Neural cell (in vitro differentiated cells): ENCODE data around the gene ZNF223. TPM values are rescaled to one million over a fixed set of nuclear protein-coding genes. Genes with fewer than 3 reads are reported as not detected.

Experiments used
- H2AFZ ChIP-seq: fragments of 200-600, 300-800 bp; sonication (generic), shearing (Covaris generic); 2 replicates; pipeline ENCODE4 v1.6.0; 2014; ENCODE audit warnings: low read depth, mild to moderate bottlenecking, antibody characterized with exemption, low read length, moderate library complexity
- H3F3A ChIP-seq: fragments of 200-600 bp; shearing (Covaris generic); 2 replicates; pipeline ENCODE4 v1.6.1; 2016; ENCODE audit warnings: mild to moderate bottlenecking, moderate library complexity, mixed read lengths, antibody characterized with exemption, low read length; ENCODE audit not compliant: insufficient read depth, poor library complexity, severe bottlenecking
- H3K27ac ChIP-seq: fragments of 200-600, 300-800 bp; sonication (generic), shearing (Covaris generic); 2 replicates; pipeline ENCODE4 v1.5.1; 2014; ENCODE audit warnings: mild to moderate bottlenecking, low read length, moderate library complexity
- H3K27me3 ChIP-seq: fragments of 300-800, 200-600 bp; sonication (generic), shearing (Covaris generic); 2 replicates; pipeline ENCODE4 v1.6.0; 2014; ENCODE audit warnings: mild to moderate bottlenecking, low read depth, low read length, moderate library complexity; ENCODE audit not compliant: insufficient read depth
- H3K36me3 ChIP-seq: fragments of 300-800, 200-600 bp; sonication (generic), shearing (Covaris generic); 2 replicates; pipeline ENCODE4 v1.5.1; 2014; ENCODE audit warnings: mild to moderate bottlenecking, antibody characterized with exemption, low read length, moderate library complexity; ENCODE audit not compliant: insufficient read depth
- H3K4me2 ChIP-seq: fragments of 300-800, 200-600 bp; sonication (generic), shearing (Covaris generic); 2 replicates; pipeline ENCODE4 v1.6.0; 2014; ENCODE audit warnings: mild to moderate bottlenecking, low read length
- H3K4me3 ChIP-seq: fragments of 300-800, 200-600 bp; sonication (generic), shearing (Covaris generic); 2 replicates; pipeline ENCODE4 v1.5.1; 2014; ENCODE audit warnings: mild to moderate bottlenecking, low read length, moderate library complexity
- H3K79me2 ChIP-seq: fragments of 200-600 bp; shearing (Covaris generic); replicated peaks from 2 replicates; pipeline ENCODE4 v1.6.0; 2014; ENCODE audit warnings: mild to moderate bottlenecking, low read length, moderate library complexity; ENCODE audit not compliant: insufficient read depth
- H3K9ac ChIP-seq: fragments of 300-800, 200-600 bp; sonication (generic), shearing (Covaris generic); 2 replicates; pipeline ENCODE4 v1.6.1; 2016; ENCODE audit warnings: mild to moderate bottlenecking, low read length, mixed read lengths
- H3K9me2 ChIP-seq: fragments of 200-600 bp; shearing (Covaris generic); 2 replicates; pipeline ENCODE4 v1.6.1; 2016; ENCODE audit warnings: mild to moderate bottlenecking, low read length, mixed read lengths; ENCODE audit not compliant: insufficient read depth
- H3K9me3 ChIP-seq: fragments of 200-600, 300-800 bp; sonication (generic), shearing (Covaris generic); 2 replicates; pipeline ENCODE4 v1.6.1; 2016; ENCODE audit warnings: mild to moderate bottlenecking, mixed run types, low read length, moderate library complexity, mixed read lengths
- H4K20me1 ChIP-seq: fragments of 200-600 bp; shearing (Covaris generic); 2 replicates; pipeline ENCODE4 v1.6.1; 2016; ENCODE audit warnings: mild to moderate bottlenecking, mixed run types; ENCODE audit not compliant: insufficient read depth
- EP300 ChIP-seq: fragments of 450-650 bp; conservative IDR thresholded peaks from 2 replicates; pipeline ENCODE4 v1.6.1; 2014; ENCODE audit warnings: antibody characterized with exemption, mild to moderate bottlenecking, moderate library complexity; ENCODE audit not compliant: poor library complexity, severe bottlenecking
- EZH2 ChIP-seq: fragments of 200-600, 300-800 bp; shearing (Covaris generic), sonication (generic); IDR thresholded peaks from 2 replicates; pipeline ENCODE4 v1.6.1; 2014; ENCODE audit warnings: antibody characterized with exemption, low read length, borderline replicate concordance, mild to moderate bottlenecking; ENCODE audit not compliant: insufficient read depth, poor library complexity, severe bottlenecking
- MXI1 ChIP-seq: fragments of 450-650 bp; conservative IDR thresholded peaks from 2 replicates; pipeline ENCODE4 v1.6.1; 2014; ENCODE audit warnings: antibody characterized with exemption, mild to moderate bottlenecking; ENCODE audit not compliant: poor library complexity, severe bottlenecking
- POLR2AphosphoS5 ChIP-seq: IDR thresholded peaks from 2 replicates; pipeline ENCODE4 v1.6.1; 2012
- RAD21 ChIP-seq: fragments of 450-650 bp; conservative IDR thresholded peaks from 2 replicates; pipeline ENCODE4 v1.6.1; 2014; ENCODE audit warnings: antibody characterized with exemption, mild to moderate bottlenecking, moderate library complexity
- SMC3 ChIP-seq: fragments of 450-650 bp; conservative IDR thresholded peaks from 2 replicates; pipeline ENCODE4 v1.6.1; 2014; ENCODE audit warnings: antibody characterized with exemption, mild to moderate bottlenecking, moderate library complexity; ENCODE audit not compliant: poor library complexity
- TAF1 ChIP-seq: IDR thresholded peaks from 2 replicates; pipeline ENCODE4 v1.6.1; 2012; ENCODE audit warnings: low read depth
- polyA plus RNA-seq: library from polyadenylated mRNA; depleted of rRNA; stranded (reverse); fragments of >200 nt; gene quantifications from 2 replicates; pipeline ENCODE4 v1.2.3, GENCODE V29; 2014
- TF ChIP-seq, protein P1 (sequence below): IDR thresholded peaks from 2 replicates; pipeline ENCODE4 v1.6.1; 2012; ENCODE audit warnings: borderline replicate concordance
- TF ChIP-seq, protein P2 (sequence below): fragments of 450-650 bp; IDR thresholded peaks from 2 replicates; pipeline ENCODE4 v1.5.1; 2014; ENCODE audit warnings: antibody characterized with exemption, mild to moderate bottlenecking, moderate library complexity; ENCODE audit not compliant: poor library complexity, severe bottlenecking

The ZNF223 gene
- polyA plus RNA-seq, 1 donor from 2014 or later = 22.7 TPM

DNA sequence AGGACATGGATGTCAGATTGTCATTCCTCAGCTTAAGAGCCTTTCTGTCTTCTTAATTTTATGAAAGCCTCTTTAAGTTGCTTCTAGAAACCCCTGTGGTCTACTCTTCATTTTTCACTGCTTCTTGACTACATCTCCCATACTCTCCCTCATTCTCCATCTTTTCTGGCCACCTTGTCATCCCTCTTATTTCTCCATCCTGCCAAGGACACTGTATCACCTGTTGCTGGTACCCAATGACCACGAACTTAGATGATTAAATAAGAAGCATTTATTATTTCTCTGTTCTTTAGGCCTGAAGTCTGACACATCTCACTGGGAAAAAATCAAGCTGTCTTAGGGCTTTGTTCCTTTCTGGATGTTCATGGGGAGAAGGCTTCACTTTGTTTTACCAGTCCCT is 9.2 kb downstream of the ZNF223 start:
- Histone ChIP-seq H3K27me3 (no peaks in the 10 kb centered on the region), H3K36me3 (peaks cover 27% of the 10 kb centered on the region), H3K9ac (no peak overlapping the region)

DNA sequence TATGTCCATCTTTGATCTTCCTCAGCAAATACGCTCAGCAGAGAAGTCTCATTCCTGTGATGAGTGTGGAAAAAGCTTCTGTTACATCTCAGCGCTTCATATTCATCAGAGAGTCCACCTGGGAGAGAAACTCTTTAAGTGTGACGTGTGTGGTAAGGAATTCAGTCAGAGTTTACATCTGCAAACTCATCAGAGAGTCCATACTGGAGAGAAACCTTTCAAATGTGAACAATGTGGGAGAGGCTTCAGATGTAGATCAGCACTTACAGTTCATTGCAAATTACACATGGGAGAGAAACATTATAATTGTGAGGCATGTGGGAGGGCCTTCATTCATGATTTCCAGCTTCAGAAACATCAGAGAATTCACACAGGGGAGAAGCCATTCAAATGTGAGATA is 14.5 kb downstream of the ZNF223 start:
- Histone ChIP-seq H3K9me3 (peaks cover 8% of the 10 kb centered on the region), H3K4me3 (no peak overlapping the region), H3K27ac (no peak overlapping the region), H3K36me3 (peaks cover 38% of the 10 kb centered on the region), H3K27me3 (no peaks in the 10 kb centered on the region), H3K4me2 (no peak overlapping the region), H3K79me2 (no peaks in the 10 kb centered on the region), H3K9me2 (no peaks in the 10 kb centered on the region), H2AFZ (no peak overlapping the region), H3K9ac (no peak overlapping the region), H4K20me1 (no peaks in the 10 kb centered on the region), H3F3A (no peaks in the 10 kb centered on the region)
- TF ChIP-seq POLR2AphosphoS5 = no peak
- TF ChIP-seq, protein P1, sequence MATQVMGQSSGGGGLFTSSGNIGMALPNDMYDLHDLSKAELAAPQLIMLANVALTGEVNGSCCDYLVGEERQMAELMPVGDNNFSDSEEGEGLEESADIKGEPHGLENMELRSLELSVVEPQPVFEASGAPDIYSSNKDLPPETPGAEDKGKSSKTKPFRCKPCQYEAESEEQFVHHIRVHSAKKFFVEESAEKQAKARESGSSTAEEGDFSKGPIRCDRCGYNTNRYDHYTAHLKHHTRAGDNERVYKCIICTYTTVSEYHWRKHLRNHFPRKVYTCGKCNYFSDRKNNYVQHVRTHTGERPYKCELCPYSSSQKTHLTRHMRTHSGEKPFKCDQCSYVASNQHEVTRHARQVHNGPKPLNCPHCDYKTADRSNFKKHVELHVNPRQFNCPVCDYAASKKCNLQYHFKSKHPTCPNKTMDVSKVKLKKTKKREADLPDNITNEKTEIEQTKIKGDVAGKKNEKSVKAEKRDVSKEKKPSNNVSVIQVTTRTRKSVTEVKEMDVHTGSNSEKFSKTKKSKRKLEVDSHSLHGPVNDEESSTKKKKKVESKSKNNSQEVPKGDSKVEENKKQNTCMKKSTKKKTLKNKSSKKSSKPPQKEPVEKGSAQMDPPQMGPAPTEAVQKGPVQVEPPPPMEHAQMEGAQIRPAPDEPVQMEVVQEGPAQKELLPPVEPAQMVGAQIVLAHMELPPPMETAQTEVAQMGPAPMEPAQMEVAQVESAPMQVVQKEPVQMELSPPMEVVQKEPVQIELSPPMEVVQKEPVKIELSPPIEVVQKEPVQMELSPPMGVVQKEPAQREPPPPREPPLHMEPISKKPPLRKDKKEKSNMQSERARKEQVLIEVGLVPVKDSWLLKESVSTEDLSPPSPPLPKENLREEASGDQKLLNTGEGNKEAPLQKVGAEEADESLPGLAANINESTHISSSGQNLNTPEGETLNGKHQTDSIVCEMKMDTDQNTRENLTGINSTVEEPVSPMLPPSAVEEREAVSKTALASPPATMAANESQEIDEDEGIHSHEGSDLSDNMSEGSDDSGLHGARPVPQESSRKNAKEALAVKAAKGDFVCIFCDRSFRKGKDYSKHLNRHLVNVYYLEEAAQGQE = no peak
- TF ChIP-seq EP300 = no peak
- TF ChIP-seq EZH2 = no peak
- no peak for TF ChIP-seq RAD21

More for the DNA sequence above, 9.2 kb downstream of the ZNF223 start:
- Histone ChIP-seq H3K9me3 (no peaks in the 10 kb centered on the region), H3K4me2 (no peak overlapping the region), H2AFZ (no peak overlapping the region), H3F3A (no peaks in the 10 kb centered on the region), H3K4me3 (no peak overlapping the region), H3K27ac (no peak overlapping the region), H4K20me1 (no peaks in the 10 kb centered on the region), H3K9me2 (no peaks in the 10 kb centered on the region), H3K79me2 (no peaks in the 10 kb centered on the region)
- TF ChIP-seq SMC3 (no peak), POLR2AphosphoS5 (no peak), RAD21 (no peak), TAF1 (no peak), MXI1 (no peak)

DNA sequence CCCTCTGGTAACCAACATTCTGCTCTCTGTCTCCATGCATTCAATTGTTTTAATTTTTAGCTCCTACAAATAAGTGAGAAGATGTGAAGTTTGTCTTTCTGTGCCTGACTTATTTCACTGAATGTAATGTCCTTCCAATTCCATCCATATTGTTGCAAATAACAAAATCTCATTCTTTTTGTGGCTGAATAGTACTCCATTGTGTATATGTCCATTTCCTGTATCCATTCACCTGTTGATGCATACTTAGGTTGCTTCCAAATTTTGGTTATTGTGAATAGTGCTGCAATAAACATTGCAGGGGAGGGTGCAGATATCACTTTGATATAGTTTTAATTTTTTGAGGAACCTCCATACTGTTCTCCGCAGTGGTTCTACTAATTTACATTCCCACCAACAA is 17.6 kb downstream of the ZNF223 start:
- H3K9ac ChIP-seq = no peak overlapping the region
- no peaks in the 10 kb centered on the region for H3K79me2 ChIP-seq
- H3K36me3 ChIP-seq = peaks cover 28% of the 10 kb centered on the region
- TF ChIP-seq POLR2AphosphoS5 (no peak), EP300 (no peak), SMC3 (no peak), RAD21 (no peak), MXI1 (no peak), TAF1 (no peak), EZH2 (no peak)
- TF ChIP-seq, protein P1 = no peak
- TF ChIP-seq, protein P2, sequence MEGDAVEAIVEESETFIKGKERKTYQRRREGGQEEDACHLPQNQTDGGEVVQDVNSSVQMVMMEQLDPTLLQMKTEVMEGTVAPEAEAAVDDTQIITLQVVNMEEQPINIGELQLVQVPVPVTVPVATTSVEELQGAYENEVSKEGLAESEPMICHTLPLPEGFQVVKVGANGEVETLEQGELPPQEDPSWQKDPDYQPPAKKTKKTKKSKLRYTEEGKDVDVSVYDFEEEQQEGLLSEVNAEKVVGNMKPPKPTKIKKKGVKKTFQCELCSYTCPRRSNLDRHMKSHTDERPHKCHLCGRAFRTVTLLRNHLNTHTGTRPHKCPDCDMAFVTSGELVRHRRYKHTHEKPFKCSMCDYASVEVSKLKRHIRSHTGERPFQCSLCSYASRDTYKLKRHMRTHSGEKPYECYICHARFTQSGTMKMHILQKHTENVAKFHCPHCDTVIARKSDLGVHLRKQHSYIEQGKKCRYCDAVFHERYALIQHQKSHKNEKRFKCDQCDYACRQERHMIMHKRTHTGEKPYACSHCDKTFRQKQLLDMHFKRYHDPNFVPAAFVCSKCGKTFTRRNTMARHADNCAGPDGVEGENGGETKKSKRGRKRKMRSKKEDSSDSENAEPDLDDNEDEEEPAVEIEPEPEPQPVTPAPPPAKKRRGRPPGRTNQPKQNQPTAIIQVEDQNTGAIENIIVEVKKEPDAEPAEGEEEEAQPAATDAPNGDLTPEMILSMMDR = no peak
- H4K20me1 ChIP-seq = no peaks in the 10 kb centered on the region
- no peak overlapping the region for H3K4me2 ChIP-seq
- no peaks in the 10 kb centered on the region for H3F3A ChIP-seq
- no peak overlapping the region for H2AFZ ChIP-seq
- no peak overlapping the region for H3K4me3 ChIP-seq
- no peak overlapping the region for H3K27ac ChIP-seq
- no peaks in the 10 kb centered on the region for H3K27me3 ChIP-seq
- H3K9me2 ChIP-seq = no peaks in the 10 kb centered on the region
- peaks cover 8% of the 10 kb centered on the region for H3K9me3 ChIP-seq
